ENCODE data around the gene PSME3.

DNA sequence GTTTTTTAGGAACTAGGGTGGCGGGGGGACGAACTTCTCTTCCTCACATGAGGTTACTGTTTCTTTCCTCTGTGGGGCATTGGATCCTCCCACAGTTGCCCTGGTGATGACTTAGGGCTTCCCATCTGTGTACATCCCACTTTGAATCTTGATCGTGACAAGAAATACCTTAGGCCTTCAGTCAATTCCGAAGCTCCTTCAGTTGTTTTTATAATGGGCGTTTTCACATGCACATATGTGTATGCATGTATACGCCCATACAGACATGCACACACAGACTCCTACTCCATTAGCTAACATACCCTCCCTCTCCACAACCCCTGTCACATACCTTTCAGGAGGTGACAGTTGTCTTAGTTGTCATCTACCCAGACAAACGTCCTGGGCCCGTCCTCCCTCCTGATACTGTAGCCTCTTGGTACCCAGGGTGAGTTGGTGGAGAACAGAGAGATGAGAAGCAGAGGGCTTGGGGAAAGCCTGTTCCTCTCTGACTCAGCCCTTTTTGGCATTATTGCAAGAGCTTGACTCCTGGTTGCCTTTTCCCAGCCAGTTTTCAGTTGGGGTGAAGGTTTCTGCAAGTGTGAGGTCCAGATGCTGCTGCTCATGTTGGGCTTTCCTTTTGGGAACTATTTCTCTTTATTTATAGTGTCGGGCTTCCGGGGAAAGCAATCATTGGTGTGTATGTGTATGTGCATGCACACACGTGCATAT is 8.9 kb downstream of the PSME3 start:
- TF ChIP-seq CTCF (IDR thresholded peaks at IDR 0.05) (no peak), POLR2A (IDR thresholded peaks at IDR 0.05) (no peak)

Measured in right lobe of liver (tissue), 4 donors.